Measurements from ENCODE around the gene OR10G7. TPM values are rescaled to one million over a fixed set of nuclear protein-coding genes. Genes with fewer than 3 reads are reported as not detected.
A peak's percentile ranks its signal among the peaks of the same experiment; 100 is the strongest.

Gene OR10G7
- total and polyA plus RNA-seq, 10 of the 15 experiments (the other 5 are each of a cell fraction or from before 2014, with no cell fraction given) = not detected

DNA sequence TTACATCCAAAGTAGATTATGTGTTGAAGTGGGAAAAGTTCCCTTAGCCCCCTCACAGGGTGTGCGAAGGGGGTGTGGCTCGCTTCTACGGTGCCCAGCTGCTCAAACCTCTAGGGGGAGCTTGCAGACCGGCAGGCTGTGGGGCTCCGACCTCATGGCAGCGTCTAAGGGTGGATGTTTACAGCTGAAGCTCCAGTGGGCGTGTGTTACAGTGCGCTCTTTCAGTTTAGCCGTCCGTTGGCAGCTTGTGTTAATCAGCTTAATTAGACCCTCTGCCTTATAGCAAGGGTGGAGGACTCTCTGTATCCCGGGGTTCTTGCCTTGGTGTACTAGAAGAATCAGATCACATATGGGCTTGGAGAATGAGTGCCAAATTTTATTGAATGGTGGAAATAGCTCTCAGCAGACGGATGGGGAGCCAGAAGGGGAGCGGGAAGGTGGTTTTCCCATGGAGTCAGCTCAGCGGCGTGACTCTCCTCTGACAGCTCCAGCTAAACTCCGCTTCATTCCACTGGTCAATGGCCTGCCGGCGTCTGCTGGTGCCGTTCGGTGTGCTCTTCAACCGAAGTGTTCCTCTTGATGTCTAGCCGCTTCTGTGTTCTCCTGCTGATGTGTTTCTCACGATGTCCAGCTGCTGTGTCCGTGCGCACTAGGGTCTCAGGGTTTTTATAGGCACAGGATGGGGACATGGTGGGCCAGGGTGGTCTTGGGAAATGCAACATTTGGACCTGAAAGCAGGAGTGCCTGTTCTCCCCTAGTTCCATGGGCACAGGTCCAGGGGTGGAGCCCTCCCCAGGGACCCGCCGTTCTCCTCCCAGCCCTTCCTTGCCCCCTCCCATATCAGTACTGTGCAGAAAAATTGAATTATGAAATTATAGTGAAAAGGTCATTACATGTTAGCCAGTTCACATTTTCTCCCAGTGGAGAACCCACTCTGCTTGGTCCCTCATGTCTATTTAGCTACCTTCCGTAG, 28.6 kb upstream of the OR10G7 start:
- RAD21 ChIA-PET (ENCODE audit: unreplicated experiment) = interaction anchor here (1.2 to 5.1 kb wide), 3 partner anchors 124 to 516 kb away, joined by 3 to 28 read pairs (median 5); no protein-coding TSS in a partner anchor
- peak overlapping the region; percentile 76 for H3K4me2 ChIP-seq (ENCODE audit: control insufficient read depth, insufficient read depth)
- H3K79me2 ChIP-seq (ENCODE audit: control insufficient read depth, insufficient read depth, low read length) = no peaks in the 10 kb centered on the region
- in situ Hi-C loops (cut with MboI) (loop anchor here (5.0 to 10.0 kb wide), 2 partner anchors 128 to 515 kb away; no protein-coding TSS in a partner anchor), intact Hi-C loops (cut with micrococcal nuclease; ENCODE audit: unreplicated experiment) (loop anchor here (1.0 to 2.0 kb wide), 2 partner anchors 259 to 517 kb away; no protein-coding TSS in a partner anchor)
- H3K27ac ChIP-seq (ENCODE audit: control insufficient read depth, insufficient read depth) = no peak overlapping the region
- SMC1A ChIA-PET (ENCODE audit: uncharacterized antibody, unreplicated experiment) = interaction anchor here (0.6 to 1.7 kb wide), 6 partner anchors 46 to 1073 kb away, joined by 3 to 7 read pairs (median 3); partner anchors contain the start of gene VWA5A
- FAIRE-seq (peak; percentile 86), ATAC-seq (peak; percentile 93), DNase-seq (ENCODE audit: low read depth, low spot score) (peak; percentile 13)
- CTCF ChIA-PET = interaction anchor here (0.6 to 8.6 kb wide), 15 partner anchors 13 to 516 kb away, joined by 3 to 89 read pairs (median 4); partner anchors contain the start of gene VWA5A
- POLR2A ChIA-PET = interaction anchor here (0.5 kb wide), 1 partner anchor 1352 kb away, joined by 6 read pairs; no protein-coding TSS in a partner anchor
- 55% methylated on average over 28 of the region's 28 CpGs for WGBS (ENCODE audit: insufficient coverage, insufficient replicate concordance, low lambda C conversion rate, missing lambda C conversion rate)
- no TSS peak for BruUV-seq (replicated peaks)
- H3K9me3 ChIP-seq (replicated peaks; ENCODE audit: control insufficient read depth, insufficient read depth, low read length) = no peaks in the 10 kb centered on the region; the same call in 2 of the 3 replicates
- H3K27me3 ChIP-seq (replicated peaks in 1 of 2; ENCODE audit: control insufficient read depth in 2 of 2, insufficient read depth in 2 of 2, low read length in 1 of 2) = no peaks in the 10 kb centered on the region
- no peak overlapping the region for H3K9ac ChIP-seq (ENCODE audit: control insufficient read depth, insufficient read depth, low read length)
- no peak overlapping the region for H3K4me3 ChIP-seq
- no peaks in the 10 kb centered on the region for H3K36me3 ChIP-seq (ENCODE audit: control insufficient read depth in 2 of 2, insufficient read depth in 2 of 2, low read length in 1 of 2)
- peak overlapping the region; percentile 62 for H2AFZ ChIP-seq (ENCODE audit: control insufficient read depth, low read depth, low read length)
- H3K4me1 ChIP-seq (ENCODE audit: control insufficient read depth, insufficient read depth, low read length) = peaks cover 12% of the 10 kb centered on the region
- H4K20me1 ChIP-seq (ENCODE audit: control insufficient read depth, insufficient read depth) = no peaks in the 10 kb centered on the region
- TF ChIP-seq, protein P1, sequence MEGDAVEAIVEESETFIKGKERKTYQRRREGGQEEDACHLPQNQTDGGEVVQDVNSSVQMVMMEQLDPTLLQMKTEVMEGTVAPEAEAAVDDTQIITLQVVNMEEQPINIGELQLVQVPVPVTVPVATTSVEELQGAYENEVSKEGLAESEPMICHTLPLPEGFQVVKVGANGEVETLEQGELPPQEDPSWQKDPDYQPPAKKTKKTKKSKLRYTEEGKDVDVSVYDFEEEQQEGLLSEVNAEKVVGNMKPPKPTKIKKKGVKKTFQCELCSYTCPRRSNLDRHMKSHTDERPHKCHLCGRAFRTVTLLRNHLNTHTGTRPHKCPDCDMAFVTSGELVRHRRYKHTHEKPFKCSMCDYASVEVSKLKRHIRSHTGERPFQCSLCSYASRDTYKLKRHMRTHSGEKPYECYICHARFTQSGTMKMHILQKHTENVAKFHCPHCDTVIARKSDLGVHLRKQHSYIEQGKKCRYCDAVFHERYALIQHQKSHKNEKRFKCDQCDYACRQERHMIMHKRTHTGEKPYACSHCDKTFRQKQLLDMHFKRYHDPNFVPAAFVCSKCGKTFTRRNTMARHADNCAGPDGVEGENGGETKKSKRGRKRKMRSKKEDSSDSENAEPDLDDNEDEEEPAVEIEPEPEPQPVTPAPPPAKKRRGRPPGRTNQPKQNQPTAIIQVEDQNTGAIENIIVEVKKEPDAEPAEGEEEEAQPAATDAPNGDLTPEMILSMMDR (IDR thresholded peaks at IDR 0.05 in 2 of 3, conservative IDR thresholded peaks at IDR 0.05 in 1 of 3; ENCODE audit: control insufficient read depth in 2 of 3, extremely low read depth in 1 of 3, insufficient read depth in 1 of 3, low read depth in 3 of 3, low read length in 3 of 3) = peak; percentile 66 to 81 (median 73)
- TF ChIP-seq CREB1 (IDR thresholded peaks at IDR 0.05; ENCODE audit: low read depth) = no peak
- TF ChIP-seq CEBPB (IDR thresholded peaks at IDR 0.05; ENCODE audit: borderline replicate concordance in 1 of 2, low read depth in 2 of 2, low read length in 2 of 2) = no peak
- peak; percentile 65 for TF ChIP-seq RAD21 (IDR thresholded peaks at IDR 0.05; ENCODE audit: insufficient read depth, low read depth, low read length)
- TF ChIP-seq CEBPZ (IDR thresholded peaks at IDR 0.05; ENCODE audit: low read depth, low read length) = no peak
- no peak for TF ChIP-seq SREBF1 (IDR thresholded peaks at IDR 0.05; ENCODE audit: low read length)
- TF ChIP-seq ZNF622 (IDR thresholded peaks at IDR 0.05) = no peak
- TF ChIP-seq TCF3 (IDR thresholded peaks at IDR 0.05; ENCODE audit: borderline replicate concordance, insufficient read depth, low read depth, low read length) = no peak
- no peak for TF ChIP-seq WRNIP1 (IDR thresholded peaks at IDR 0.05; ENCODE audit: borderline replicate concordance, low read depth, low read length)
- 0 out of 2 replicates have a peak, but pooled peaks have one; percentile 41 for TF ChIP-seq YY1 (IDR thresholded peaks at IDR 0.05; ENCODE audit: low read depth, low read length)
- no peak for TF ChIP-seq NR2F1 (conservative IDR thresholded peaks at IDR 0.05)
- TF ChIP-seq RB1 (IDR thresholded peaks at IDR 0.05; ENCODE audit: borderline replicate concordance) = no peak
- TF ChIP-seq CBX5 (IDR thresholded peaks at IDR 0.05; ENCODE audit: low read depth) = no peak
